Thyroid gland (tissue), 4 donors: Measurements from ENCODE around the gene HMCN2. TPM values are rescaled to one million over a fixed set of nuclear protein-coding genes. Genes with fewer than 3 reads are reported as not detected.

Experiments
- DNase-seq, 2 donors: peaks; one replicate each; pipeline ENCODE4 v3.0.0-alpha.2; 2019
- H3K27ac ChIP-seq, 3 donors: fragments of 200-600 bp; sonication (generic); 1 replicate in 2 of 3; 2 replicates in 1 of 3; pipeline ENCODE4 v1.5.1; 2016 to 2019; ENCODE audit warnings: mild to moderate bottlenecking in 1 of 3, moderate library complexity in 1 of 3
- H3K27me3 ChIP-seq: fragments of 200-600 bp; sonication (generic); one replicate; pipeline ENCODE4 v1.5.1; 2019
- H3K36me3 ChIP-seq, 2 donors: fragments of 200-600 bp; sonication (generic); one replicate each; pipeline ENCODE4 v1.5.1; 2016 to 2019
- H3K4me1 ChIP-seq, 2 donors: fragments of 200-600 bp; sonication (generic); one replicate each; pipeline ENCODE4 v1.5.1; 2017 to 2019
- H3K4me3 ChIP-seq, 3 donors: fragments of 200-600 bp; sonication (generic); replicated peaks in 1 of 3; 1 replicate in 2 of 3; 2 replicates in 1 of 3; pipeline ENCODE4 v1.5.1; 2016; ENCODE audit warnings: mild to moderate bottlenecking in 1 of 3
- H3K9me3 ChIP-seq: fragments of 200-600 bp; sonication (generic); one replicate; pipeline ENCODE4 v1.5.1; 2017
- POLR2A ChIP-seq, 2 donors: fragments of 450-650 bp; IDR thresholded peaks; one replicate each; pipeline ENCODE4 v1.6.1; 2017; ENCODE audit warnings: antibody characterized with exemption in 2 of 2, mild to moderate bottlenecking in 2 of 2, moderate library complexity in 1 of 2
- WGBS, 2 donors: methylation state at CpG; one replicate each; pipeline ENCODE4 v1.1.5; 2017; 5-methylcytosine and 5-hydroxymethylcytosine counted together
- intact Hi-C: fragments of 100-400 bp; cut with DNase I; formaldehyde crosslinking; loops from one replicate; pipeline ENCODE4 v1.15.1; 2023
- total RNA-seq, 4 donors: library from RNA; depleted of rRNA; stranded (reverse); fragments of >200 nt; gene quantifications; one replicate each; pipeline ENCODE4 v1.2.3, GENCODE V29; 2016
- TF ChIP-seq, protein P1 (sequence below), 6 experiments: fragments of 200-600 bp in 3 of 6; fragments of 450-650 bp in 3 of 6; sonication (generic) in 3 of 6; IDR thresholded peaks; one replicate each; pipeline ENCODE4 v1.5.1; 2016 to 2019; ENCODE audit warnings: antibody characterized with exemption in 6 of 6, mild to moderate bottlenecking in 2 of 6, inconsistent platforms in 1 of 6, moderate library complexity in 1 of 6

HMCN2 gene
- total RNA-seq, 4 donors from 2014 or later: 1.7 to 5.5 (median 3.5) TPM

DNA sequence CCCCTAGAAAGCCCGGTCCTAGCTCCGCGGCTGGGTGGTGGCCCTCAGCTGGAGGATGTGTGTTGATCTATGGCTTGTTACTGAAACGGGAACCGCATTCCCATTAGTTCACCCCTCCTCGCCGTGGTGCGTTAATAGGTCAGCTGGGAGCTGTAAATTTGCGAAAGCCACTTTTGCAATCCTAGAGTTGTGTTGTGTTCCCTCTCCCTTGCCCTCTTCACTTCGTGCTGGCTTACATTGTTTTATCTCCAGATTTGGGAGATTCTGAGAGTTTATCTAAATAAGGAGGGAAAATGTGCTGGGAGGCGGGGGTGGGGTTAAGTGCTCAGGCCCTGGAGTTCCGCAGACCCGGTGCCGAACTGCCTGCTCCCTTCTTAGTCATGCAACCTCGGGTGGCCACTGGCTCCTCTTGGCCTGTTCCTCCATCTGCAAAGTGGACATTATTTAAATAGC lies 62.8 kb downstream of the HMCN2 start:
- no peaks in the 10 kb centered on the region for H3K9me3 ChIP-seq
- DNase-seq: no peak
- no peaks in the 10 kb centered on the region for H3K36me3 ChIP-seq
- 63 to 68% methylated on average over 12 to 15 of the region's 15 CpGs for WGBS, 2 donors
- no peak for TF ChIP-seq POLR2A (IDR thresholded peaks at IDR 0.05)
- intact Hi-C loops: no loop called here
- H3K27me3 ChIP-seq: no peaks in the 10 kb centered on the region
- peaks cover 0 to 11% of the 10 kb centered on the region in 2 donors for H3K4me1 ChIP-seq
- H3K27ac ChIP-seq: peak overlapping the region in 1 of 3 donors; percentile 36
- no peak overlapping the region for H3K4me3 ChIP-seq

DNA sequence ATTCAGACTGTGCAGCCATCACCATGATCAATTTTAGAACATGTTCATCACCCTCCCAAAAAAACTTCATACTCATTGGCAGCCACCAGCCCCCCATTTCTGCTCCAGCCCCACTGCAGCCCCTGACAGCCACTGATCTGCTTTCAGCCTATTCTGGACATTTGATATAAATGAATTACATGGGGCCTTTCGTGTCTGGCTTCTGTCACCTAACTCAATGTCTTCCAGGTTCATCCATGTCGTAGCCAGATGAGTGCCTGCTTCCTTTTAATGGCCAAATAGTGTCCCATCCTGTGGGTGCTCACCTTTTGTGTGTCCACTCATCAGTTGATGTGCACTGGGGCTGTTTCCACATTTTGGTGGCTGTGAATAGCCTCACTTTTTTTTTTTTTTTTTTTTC lies 63.5 kb downstream of the HMCN2 start:
- DNase-seq: no peak
- intact Hi-C loops: no loop called here

DNA sequence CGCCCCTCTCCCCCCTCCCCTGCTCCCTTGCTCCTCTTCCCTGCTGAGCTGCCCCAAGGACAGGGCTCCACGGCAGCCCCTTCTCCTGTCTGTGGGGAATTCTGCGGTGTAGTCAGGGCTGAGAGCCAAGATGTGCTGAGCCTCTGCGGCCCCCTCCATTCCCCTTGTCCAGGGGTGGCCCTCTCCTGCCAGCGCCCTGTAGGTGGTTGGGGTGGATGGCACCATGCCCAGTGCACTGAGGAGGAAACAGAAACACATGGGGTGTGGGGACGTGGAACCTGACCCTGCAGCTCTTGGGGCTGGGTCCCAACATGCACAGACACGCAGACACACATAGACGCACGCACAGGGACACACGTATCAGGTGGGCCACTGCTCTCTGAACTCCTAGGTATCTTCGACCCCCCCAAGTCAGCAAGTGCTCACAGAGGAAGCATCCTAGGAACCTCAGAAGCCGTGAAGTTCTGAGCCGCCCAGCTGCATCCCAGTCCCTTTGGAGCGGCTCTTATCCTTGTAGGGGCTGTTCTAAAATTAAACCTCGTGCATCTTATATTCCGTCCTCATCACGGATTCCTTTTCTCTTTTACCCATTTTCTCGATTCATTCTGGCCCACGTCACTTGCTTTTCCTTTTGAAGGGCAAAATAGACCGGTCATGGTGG lies 64.8 kb downstream of the HMCN2 start:
- intact Hi-C loops: loop anchor here (5.0 kb wide), 1 partner anchor 933 kb away; no protein-coding TSS in a partner anchor
- H3K9me3 ChIP-seq: no peaks in the 10 kb centered on the region
- DNase-seq: peak; percentile 74 to 78
- no peak overlapping the region for H3K4me3 ChIP-seq
- TF ChIP-seq POLR2A (IDR thresholded peaks at IDR 0.05): no peak
- TF ChIP-seq, protein P1, sequence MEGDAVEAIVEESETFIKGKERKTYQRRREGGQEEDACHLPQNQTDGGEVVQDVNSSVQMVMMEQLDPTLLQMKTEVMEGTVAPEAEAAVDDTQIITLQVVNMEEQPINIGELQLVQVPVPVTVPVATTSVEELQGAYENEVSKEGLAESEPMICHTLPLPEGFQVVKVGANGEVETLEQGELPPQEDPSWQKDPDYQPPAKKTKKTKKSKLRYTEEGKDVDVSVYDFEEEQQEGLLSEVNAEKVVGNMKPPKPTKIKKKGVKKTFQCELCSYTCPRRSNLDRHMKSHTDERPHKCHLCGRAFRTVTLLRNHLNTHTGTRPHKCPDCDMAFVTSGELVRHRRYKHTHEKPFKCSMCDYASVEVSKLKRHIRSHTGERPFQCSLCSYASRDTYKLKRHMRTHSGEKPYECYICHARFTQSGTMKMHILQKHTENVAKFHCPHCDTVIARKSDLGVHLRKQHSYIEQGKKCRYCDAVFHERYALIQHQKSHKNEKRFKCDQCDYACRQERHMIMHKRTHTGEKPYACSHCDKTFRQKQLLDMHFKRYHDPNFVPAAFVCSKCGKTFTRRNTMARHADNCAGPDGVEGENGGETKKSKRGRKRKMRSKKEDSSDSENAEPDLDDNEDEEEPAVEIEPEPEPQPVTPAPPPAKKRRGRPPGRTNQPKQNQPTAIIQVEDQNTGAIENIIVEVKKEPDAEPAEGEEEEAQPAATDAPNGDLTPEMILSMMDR (IDR thresholded peaks at IDR 0.05): no peak
- peaks cover 0 to 11% of the 10 kb centered on the region in 2 donors for H3K4me1 ChIP-seq
- H3K27ac ChIP-seq: peak overlapping the region in 1 of 3 donors; percentile 29
- 55 to 60% methylated on average over 14 to 17 of the region's 20 CpGs for WGBS, 2 donors
- no peaks in the 10 kb centered on the region for H3K27me3 ChIP-seq
- no peaks in the 10 kb centered on the region for H3K36me3 ChIP-seq

More for the DNA sequence above, 63.5 kb downstream of the HMCN2 start:
- TF ChIP-seq, protein P1 (IDR thresholded peaks at IDR 0.05): no peak
- H3K4me3 ChIP-seq: no peak overlapping the region
- H3K27ac ChIP-seq: no peak overlapping the region
- H3K27me3 ChIP-seq: no peaks in the 10 kb centered on the region
- H3K4me1 ChIP-seq: peaks cover 0 to 11% of the 10 kb centered on the region in 2 donors
- H3K36me3 ChIP-seq: no peaks in the 10 kb centered on the region
- WGBS, 2 donors: 93 to 95% methylated on average over 2 of the region's 2 CpGs
- H3K9me3 ChIP-seq: no peaks in the 10 kb centered on the region

DNA sequence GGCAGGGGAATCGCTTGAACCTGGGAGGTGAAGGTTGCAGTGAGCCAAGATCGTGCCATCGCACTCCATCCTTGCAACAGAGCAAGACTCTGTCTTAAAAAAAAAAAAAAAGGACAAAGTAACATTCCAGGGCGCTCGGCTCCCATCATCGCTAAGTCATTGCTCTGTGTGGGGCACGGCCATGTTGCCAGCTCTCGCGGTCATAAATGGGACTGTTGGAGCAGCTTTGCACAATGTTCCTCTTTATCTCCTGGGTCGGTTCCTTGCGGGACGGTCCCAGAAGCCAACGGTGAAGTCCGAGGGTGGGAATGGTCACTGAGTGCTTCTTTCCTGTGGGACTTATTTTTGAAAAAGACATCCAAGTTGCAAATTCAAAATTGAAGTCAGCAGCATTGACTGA lies 65.5 kb downstream of the HMCN2 start:
- H3K27ac ChIP-seq: no peak overlapping the region
- WGBS, 2 donors: 83 to 86% methylated on average over 13 to 14 of the region's 14 CpGs

DNA sequence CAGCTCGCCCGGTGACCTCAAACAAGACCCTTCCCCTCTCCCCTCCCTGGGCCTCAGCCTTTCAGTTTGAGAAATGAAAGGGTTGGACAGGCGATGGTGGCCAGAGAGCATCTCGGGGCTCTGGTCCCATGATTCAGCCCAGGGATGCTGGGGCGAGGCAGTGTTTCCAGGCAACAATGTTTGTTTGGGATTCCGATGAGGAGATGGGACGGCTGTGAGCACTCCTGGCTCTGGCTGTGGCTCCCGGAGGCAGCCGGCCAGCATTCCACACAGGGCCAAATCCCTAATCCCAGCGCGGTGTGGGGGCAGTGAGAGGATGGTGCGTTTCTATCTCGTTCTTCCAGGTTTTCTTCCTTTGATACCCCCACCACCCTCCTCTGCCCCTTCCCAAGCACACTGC lies 66.0 kb downstream of the HMCN2 start:
- no peaks in the 10 kb centered on the region for H3K36me3 ChIP-seq
- no peak overlapping the region for H3K27ac ChIP-seq
- intact Hi-C loops: loop anchor here (5.0 kb wide), 1 partner anchor 934 kb away; no protein-coding TSS in a partner anchor
- H3K9me3 ChIP-seq: no peaks in the 10 kb centered on the region
- WGBS, 2 donors: 67 to 83% methylated on average over 12 to 13 of the region's 13 CpGs
- no peak for DNase-seq
- H3K4me3 ChIP-seq: no peak overlapping the region
- H3K4me1 ChIP-seq: peaks cover 0 to 11% of the 10 kb centered on the region in 2 donors
- no peaks in the 10 kb centered on the region for H3K27me3 ChIP-seq
- TF ChIP-seq, protein P1 (IDR thresholded peaks at IDR 0.05): no peak
- no peak for TF ChIP-seq POLR2A (IDR thresholded peaks at IDR 0.05)

More for the DNA sequence above, 65.5 kb downstream of the HMCN2 start:
- Histone ChIP-seq H3K36me3 (no peaks in the 10 kb centered on the region), H3K4me1 (peaks cover 0 to 11% of the 10 kb centered on the region in 2 donors), H3K9me3 (no peaks in the 10 kb centered on the region), H3K4me3 (no peak overlapping the region), H3K27me3 (no peaks in the 10 kb centered on the region)
- DNase-seq: no peak
- intact Hi-C loops: loop anchor here (5.0 kb wide), 1 partner anchor 934 kb away; no protein-coding TSS in a partner anchor
- TF ChIP-seq, protein P1 (IDR thresholded peaks at IDR 0.05): no peak
- no peak for TF ChIP-seq POLR2A (IDR thresholded peaks at IDR 0.05)
